H9 (cell line): Measurements from ENCODE around the gene UQCR11. TPM values are rescaled to one million over a fixed set of nuclear protein-coding genes. Genes with fewer than 3 reads are reported as not detected.
A peak's percentile ranks its signal among the peaks of the same experiment; 100 is the strongest.

Experiments used
- DNase-seq: peaks from one replicate; pipeline ENCODE4 v3.0.0-alpha.2; 2017
- H2AFZ ChIP-seq: one replicate; pipeline ENCODE4 v1.6.1; 2013; ENCODE audit warnings: mild to moderate bottlenecking, low read length, control low read depth, moderate library complexity
- H2AK5ac ChIP-seq: 2 replicates; pipeline ENCODE4 v1.6.1; 2013; ENCODE audit warnings: low read length, control low read depth, mixed read lengths; ENCODE audit not compliant: insufficient read length
- H2BK120ac ChIP-seq: one replicate; pipeline ENCODE4 v1.6.1; 2013; ENCODE audit warnings: low read depth, mild to moderate bottlenecking, low read length, control low read depth, inconsistent platforms; ENCODE audit not compliant: poor library complexity, severe bottlenecking
- H2BK12ac ChIP-seq: 2 replicates; pipeline ENCODE4 v1.6.1; 2013; ENCODE audit warnings: low read length, control low read depth, mixed read lengths, low read depth; ENCODE audit not compliant: insufficient read length
- H2BK15ac ChIP-seq: 2 replicates; pipeline ENCODE4 v1.6.1; 2013; ENCODE audit warnings: low read depth, low read length, control low read depth
- H2BK20ac ChIP-seq: one replicate; pipeline ENCODE4 v1.6.1; 2013; ENCODE audit warnings: low read depth, mild to moderate bottlenecking, low read length, control low read depth, inconsistent platforms; ENCODE audit not compliant: poor library complexity, severe bottlenecking
- H2BK5ac ChIP-seq: 2 replicates; pipeline ENCODE4 v1.6.1; 2013; ENCODE audit warnings: low read length, control low read depth, mixed read lengths; ENCODE audit not compliant: insufficient read length
- H3K14ac ChIP-seq: 2 replicates; pipeline ENCODE4 v1.6.1; 2013; ENCODE audit warnings: low read length, control low read depth; ENCODE audit not compliant: insufficient read depth
- H3K18ac ChIP-seq: 2 replicates; pipeline ENCODE4 v1.6.1; 2013; ENCODE audit warnings: low read depth, mild to moderate bottlenecking, mixed read lengths, low read length, control low read depth; ENCODE audit not compliant: insufficient read length
- H3K23ac ChIP-seq: 2 replicates; pipeline ENCODE4 v1.6.1; 2013; ENCODE audit warnings: low read length, control low read depth, mixed read lengths, low read depth; ENCODE audit not compliant: insufficient read length
- H3K23me2 ChIP-seq: 2 replicates; pipeline ENCODE4 v1.6.1; 2013; ENCODE audit warnings: low read depth, mild to moderate bottlenecking, mixed read lengths, low read length, control low read depth; ENCODE audit not compliant: insufficient read length, poor library complexity, severe bottlenecking
- H3K27ac ChIP-seq: 2 replicates; pipeline ENCODE4 v1.5.1; 2013; ENCODE audit warnings: low read length, control low read depth, mixed read lengths, low read depth; ENCODE audit not compliant: insufficient read length
- H3K27me3 ChIP-seq: 2 replicates; pipeline ENCODE4 v1.6.1; 2013; ENCODE audit warnings: low read length, control low read depth, inconsistent platforms; ENCODE audit not compliant: insufficient read depth
- H3K4ac ChIP-seq: 2 replicates; pipeline ENCODE4 v1.6.1; 2013; ENCODE audit warnings: low read depth, mild to moderate bottlenecking, control low read depth, inconsistent platforms, low read length, moderate library complexity
- H3K4me1 ChIP-seq: 2 replicates; pipeline ENCODE4 v1.6.1; 2013; ENCODE audit warnings: low read length, control low read depth, inconsistent platforms; ENCODE audit not compliant: insufficient read depth
- H3K4me2 ChIP-seq: 2 replicates; pipeline ENCODE4 v1.6.1; 2013; ENCODE audit warnings: low read length, control low read depth, mixed read lengths; ENCODE audit not compliant: insufficient read length, insufficient read depth
- H3K56ac ChIP-seq: 2 replicates; pipeline ENCODE4 v1.6.1; 2013; ENCODE audit warnings: low read depth, mild to moderate bottlenecking, mixed read lengths, low read length, control low read depth; ENCODE audit not compliant: insufficient read length
- H3K79me1 ChIP-seq: 2 replicates; pipeline ENCODE4 v1.6.1; 2013; ENCODE audit warnings: low read depth, mild to moderate bottlenecking, moderate library complexity, low read length, control low read depth, inconsistent platforms; ENCODE audit not compliant: insufficient read depth, poor library complexity, severe bottlenecking
- H3K79me2 ChIP-seq: 2 replicates; pipeline ENCODE4 v1.6.1; 2013; ENCODE audit warnings: low read length, control low read depth, inconsistent platforms; ENCODE audit not compliant: insufficient read depth
- H3K9ac ChIP-seq: 2 replicates; pipeline ENCODE4 v1.6.1; 2013; ENCODE audit warnings: low read length, control low read depth, mixed read lengths; ENCODE audit not compliant: insufficient read length; ENCODE audit errors: extremely low read depth
- H3K9me3 ChIP-seq: one replicate; pipeline ENCODE4 v1.6.1; 2013; ENCODE audit warnings: low read depth, low read length, inconsistent platforms; ENCODE audit not compliant: control insufficient read depth
- H3T11ph ChIP-seq: one replicate; pipeline ENCODE4 v1.6.1; 2013; ENCODE audit warnings: mild to moderate bottlenecking, low read length, control low read depth, inconsistent platforms
- H4K20me1 ChIP-seq: one replicate; pipeline ENCODE4 v1.6.1; 2013; ENCODE audit not compliant: control insufficient read depth, insufficient read length, insufficient read depth
- H4K5ac ChIP-seq: 2 replicates; pipeline ENCODE4 v1.6.1; 2013; ENCODE audit warnings: low read depth, mild to moderate bottlenecking, mixed read lengths, low read length, control low read depth; ENCODE audit not compliant: insufficient read length
- H4K8ac ChIP-seq: replicated peaks from 2 replicates; pipeline ENCODE4 v1.6.1; 2013; ENCODE audit warnings: low read length, control low read depth, mixed read lengths, low read depth; ENCODE audit not compliant: insufficient read length
- H4K91ac ChIP-seq: 2 replicates; pipeline ENCODE4 v1.6.1; 2013; ENCODE audit warnings: low read depth, mild to moderate bottlenecking, moderate library complexity, mixed read lengths, low read length, control low read depth; ENCODE audit not compliant: insufficient read length
- H3K27ac Mint-ChIP-seq, 3 experiments: 2 replicates in 2 of 3; 3 replicates in 1 of 3; pipeline ENCODE4 v1.8.0; 2020 to 2021; ENCODE audit warnings: mixed read lengths in 3 of 3, mild to moderate bottlenecking in 1 of 3, moderate library complexity in 1 of 3
- H3K27me3 Mint-ChIP-seq: 2 replicates; pipeline ENCODE4 v1.8.0; 2021; ENCODE audit warnings: low read depth, mild to moderate bottlenecking, moderate library complexity, mixed read lengths
- H3K36me3 Mint-ChIP-seq, 3 experiments: 2 replicates in 2 of 3; 3 replicates in 1 of 3; pipeline ENCODE4 v1.8.0; 2020 to 2021; ENCODE audit warnings: low read depth in 3 of 3, mixed read lengths in 3 of 3; ENCODE audit not compliant: insufficient read depth in 1 of 3
- H3K4me1 Mint-ChIP-seq, 2 experiments: 2 replicates each; pipeline ENCODE4 v1.8.0; 2020; ENCODE audit warnings: mixed read lengths in 2 of 2
- H3K4me3 Mint-ChIP-seq, 2 experiments: 2 replicates in 1 of 2; 3 replicates in 1 of 2; pipeline ENCODE4 v1.8.0; 2020 to 2021; ENCODE audit warnings: mild to moderate bottlenecking in 2 of 2, mixed read lengths in 2 of 2, moderate library complexity in 1 of 2
- H3K9me3 Mint-ChIP-seq, 2 experiments: 2 replicates in 1 of 2; 3 replicates in 1 of 2; pipeline ENCODE4 v1.8.0; 2020; ENCODE audit warnings: mild to moderate bottlenecking in 2 of 2, mixed read lengths in 2 of 2, moderate library complexity in 1 of 2
- CTCF ChIP-seq: fragments of 200-600 bp; sonication (generic); conservative IDR thresholded peaks from 3 replicates; pipeline ENCODE4 v1.8.0; 2021; ENCODE audit warnings: antibody characterized with exemption, mild to moderate bottlenecking
- WGBS: extraction: QIAGEN DNeasy Blood & Tissue Kit; methylation state at CpG from one replicate; pipeline ENCODE4 v1.1.7; 2013; ENCODE audit warnings: missing lambda C conversion rate, low lambda C conversion rate, mixed read lengths; ENCODE audit not compliant: insufficient read length; ENCODE audit errors: extremely low coverage; 5-methylcytosine and 5-hydroxymethylcytosine counted together
- total RNA-seq: library from RNA; stranded (reverse); gene quantifications from 2 replicates; pipeline ENCODE4 v1.2.1, GENCODE V29; 2021

UQCR11 gene
- total RNA-seq, 1 experiment from 2014 or later = 174 TPM

- H3K79me1 ChIP-seq = peaks cover 8% of the 10 kb centered on the region
- no CpG with 5 or more reads among the region's 6 CpGs for WGBS
- H2BK12ac ChIP-seq = no peak overlapping the region
- no peak overlapping the region for H2BK15ac ChIP-seq
- no peak overlapping the region for H3K56ac ChIP-seq
- H3K27me3 Mint-ChIP-seq = no peaks in the 10 kb centered on the region
- peaks cover 41% of the 10 kb centered on the region; the same call in 1 of the 2 replicates for H3K79me2 ChIP-seq
- H4K20me1 ChIP-seq = no peaks in the 10 kb centered on the region
- H3K23me2 ChIP-seq = no peaks in the 10 kb centered on the region
- no peak overlapping the region for H3K4ac ChIP-seq
- no peak overlapping the region for H3K4me2 ChIP-seq
- H3K14ac ChIP-seq = no peak overlapping the region
- no peak overlapping the region for H3K23ac ChIP-seq
- no peak overlapping the region for H3K18ac ChIP-seq
- H3K4me3 Mint-ChIP-seq = no peak overlapping the region
- no peak overlapping the region for H3K27ac ChIP-seq
- H3K9ac ChIP-seq = no peak overlapping the region
- H3K36me3 Mint-ChIP-seq = peaks cover 8 to 42% (median 36%) of the 10 kb centered on the region in 3 experiments; a peak in 6 of 7 replicates
- no peak overlapping the region for H2BK5ac ChIP-seq
- H3K27me3 ChIP-seq = no peaks in the 10 kb centered on the region
- no peak overlapping the region for H4K91ac ChIP-seq
- H2AK5ac ChIP-seq = no peak overlapping the region
- peak overlapping the region in 2 of 3 experiments; percentile 56 to 62; a peak in 2 of 7 replicates for H3K27ac Mint-ChIP-seq
- no peaks in the 10 kb centered on the region for H3K9me3 ChIP-seq
- no peak for TF ChIP-seq CTCF
- DNase-seq = no peak
- no peak overlapping the region for H4K5ac ChIP-seq
- H3K4me1 Mint-ChIP-seq = peaks cover 0 to 11% of the 10 kb centered on the region in 2 experiments; a peak in 2 of 4 replicates
- H3T11ph ChIP-seq = no peak overlapping the region
- H2BK20ac ChIP-seq = no peak overlapping the region
- no peak overlapping the region for H2BK120ac ChIP-seq
- no peak overlapping the region for H2AFZ ChIP-seq
- H3K4me1 ChIP-seq = no peaks in the 10 kb centered on the region
- H4K8ac ChIP-seq = no peak overlapping the region
- no peaks in the 10 kb centered on the region for H3K9me3 Mint-ChIP-seq
Observed at GRCh38 chr19:1563251-1563650, 42.0 kb downstream of the UQCR11 start.
